GM19043 (cell line): ENCODE data around the gene KLF16.
"Not testable (repeated sequence)": the region's sequence is repeated elsewhere in the genome, so short reads cannot be mapped to it uniquely, and the experiment has no call there.

Experiments
- ATAC-seq: cut with Tn5 transposase; IDR thresholded peaks from one replicate; pipeline ENCODE4 v1.9.1; 2021; ENCODE audit warnings: low read depth; ENCODE audit not compliant: unreplicated experiment

KLF16 gene

GRCh38 chr19:1884719-1885334 is 21.4 kb upstream of the KLF16 start:
- no peak for ATAC-seq

DNA sequence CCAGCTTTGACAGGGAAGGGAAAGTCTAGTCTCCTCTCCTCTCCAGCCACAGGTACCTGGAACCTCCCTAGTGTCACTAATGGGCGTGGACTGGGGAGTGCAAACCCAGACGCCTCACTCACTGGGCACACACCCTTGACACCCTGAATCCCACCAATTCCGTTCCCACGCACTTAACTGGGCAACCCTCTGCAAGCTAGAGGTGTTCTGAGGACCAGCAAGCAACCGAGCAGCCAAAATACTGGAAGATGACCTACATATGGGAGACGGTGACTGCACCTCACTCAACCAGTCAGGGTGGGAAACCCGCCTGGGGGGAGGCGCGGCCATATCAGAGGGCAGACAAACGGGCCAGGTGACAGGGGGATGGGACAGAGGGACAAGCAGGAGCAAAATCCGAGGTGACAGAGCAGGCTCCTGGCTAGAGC is 20.9 kb upstream of the KLF16 start:
- ATAC-seq, result no peak

GRCh38 chr19:1883784-1884183 is 20.4 kb upstream of the KLF16 start:
- ATAC-seq, result no peak

DNA sequence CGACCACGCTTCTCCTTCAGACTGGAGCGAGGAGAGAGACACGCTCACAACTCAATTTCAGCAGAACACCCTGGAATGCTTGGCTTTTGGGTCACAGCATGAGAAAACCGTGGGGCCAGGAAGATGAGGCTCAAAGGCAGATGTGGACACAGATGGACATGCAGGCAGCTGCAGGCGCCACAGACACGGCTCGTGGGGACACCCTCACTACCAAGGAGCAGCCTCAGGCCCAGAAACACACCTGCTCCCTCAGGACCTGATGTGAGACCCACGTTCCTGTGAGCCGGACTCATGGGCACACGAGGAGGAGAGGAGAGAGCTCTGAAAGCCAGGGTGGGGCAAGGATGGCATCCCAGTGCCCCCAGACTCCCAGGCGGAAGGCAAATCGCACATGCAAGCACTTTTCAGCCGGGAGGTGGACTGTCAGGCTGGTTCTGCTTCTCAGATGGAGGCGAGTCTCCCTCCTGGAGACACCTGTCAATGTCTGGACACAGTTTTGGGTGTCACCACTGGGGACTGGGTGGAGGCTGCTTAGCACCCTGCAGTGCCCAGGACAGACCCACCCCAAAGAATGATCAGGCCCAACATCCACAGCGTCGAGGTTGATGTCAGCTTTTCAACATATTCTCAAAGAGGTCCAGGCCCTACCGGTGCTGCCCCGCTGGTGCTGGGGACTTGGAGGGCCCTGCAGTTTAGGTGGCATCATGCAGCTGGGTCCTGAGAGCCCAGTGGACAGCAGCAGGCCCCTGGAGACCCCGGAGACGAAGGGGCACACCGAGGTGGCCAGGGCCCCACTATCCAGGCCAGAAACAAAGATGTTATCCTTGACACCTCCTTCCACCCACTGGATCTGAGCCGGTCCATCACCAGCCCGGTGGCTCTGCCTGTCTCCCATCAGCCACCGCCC is 19.7 kb upstream of the KLF16 start:
- no peak for ATAC-seq

- ATAC-seq, result no peak
Measured at GRCh38 chr19:1882089-1882785, 18.9 kb upstream of the KLF16 start.

GRCh38 chr19:1881393-1882088 is 18.2 kb upstream of the KLF16 start:
- not testable (repeated sequence) for ATAC-seq

GRCh38 chr19:1880611-1881392 is 17.4 kb upstream of the KLF16 start:
- ATAC-seq, result no peak

DNA sequence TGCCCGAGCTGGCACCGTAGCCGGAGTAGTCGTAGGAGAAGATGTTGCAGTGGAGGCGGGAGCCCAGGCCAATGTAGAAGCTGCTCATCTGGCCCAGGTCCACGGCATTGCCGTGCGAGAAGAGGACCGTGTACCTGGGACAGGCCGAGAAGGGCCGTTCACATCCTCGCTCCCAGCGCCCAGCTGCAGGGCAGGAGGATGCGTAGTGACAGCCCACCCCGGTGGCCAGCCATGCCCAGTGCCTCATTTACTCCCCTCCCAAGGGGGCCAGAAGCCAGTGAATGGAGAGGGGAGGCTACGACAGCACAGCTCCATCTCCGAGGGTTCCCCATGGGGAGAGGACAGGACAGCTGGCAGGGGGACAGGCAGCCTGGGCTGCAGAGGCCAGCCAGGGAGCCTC is 16.6 kb upstream of the KLF16 start:
- ATAC-seq, result not testable (repeated sequence)

DNA sequence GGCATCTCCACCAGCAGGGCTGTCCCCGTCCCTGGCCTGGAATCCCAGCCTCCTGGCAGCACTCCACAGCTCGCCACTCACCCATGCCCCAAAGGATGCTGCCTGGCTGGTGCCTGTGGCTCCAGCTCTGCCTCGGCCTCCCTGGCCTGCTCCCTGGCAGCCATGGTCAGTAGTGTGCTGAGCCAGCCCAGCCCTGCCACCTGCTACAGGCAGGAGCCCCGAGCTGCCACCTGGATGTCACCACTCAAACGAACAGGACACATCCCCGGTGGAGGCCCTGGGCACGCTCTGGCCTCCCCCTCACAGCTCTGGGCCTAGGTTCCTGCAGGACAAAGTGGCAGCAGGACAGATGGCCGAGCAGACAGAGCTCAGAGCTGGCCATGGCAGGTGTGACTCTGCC is 15.2 kb upstream of the KLF16 start:
- ATAC-seq, result not testable (repeated sequence)

GRCh38 chr19:1877280-1877660 is 13.9 kb upstream of the KLF16 start:
- not testable (repeated sequence) for ATAC-seq

- ATAC-seq, result not testable (repeated sequence)
Measured at GRCh38 chr19:1876496-1877279, 13.3 kb upstream of the KLF16 start.

DNA sequence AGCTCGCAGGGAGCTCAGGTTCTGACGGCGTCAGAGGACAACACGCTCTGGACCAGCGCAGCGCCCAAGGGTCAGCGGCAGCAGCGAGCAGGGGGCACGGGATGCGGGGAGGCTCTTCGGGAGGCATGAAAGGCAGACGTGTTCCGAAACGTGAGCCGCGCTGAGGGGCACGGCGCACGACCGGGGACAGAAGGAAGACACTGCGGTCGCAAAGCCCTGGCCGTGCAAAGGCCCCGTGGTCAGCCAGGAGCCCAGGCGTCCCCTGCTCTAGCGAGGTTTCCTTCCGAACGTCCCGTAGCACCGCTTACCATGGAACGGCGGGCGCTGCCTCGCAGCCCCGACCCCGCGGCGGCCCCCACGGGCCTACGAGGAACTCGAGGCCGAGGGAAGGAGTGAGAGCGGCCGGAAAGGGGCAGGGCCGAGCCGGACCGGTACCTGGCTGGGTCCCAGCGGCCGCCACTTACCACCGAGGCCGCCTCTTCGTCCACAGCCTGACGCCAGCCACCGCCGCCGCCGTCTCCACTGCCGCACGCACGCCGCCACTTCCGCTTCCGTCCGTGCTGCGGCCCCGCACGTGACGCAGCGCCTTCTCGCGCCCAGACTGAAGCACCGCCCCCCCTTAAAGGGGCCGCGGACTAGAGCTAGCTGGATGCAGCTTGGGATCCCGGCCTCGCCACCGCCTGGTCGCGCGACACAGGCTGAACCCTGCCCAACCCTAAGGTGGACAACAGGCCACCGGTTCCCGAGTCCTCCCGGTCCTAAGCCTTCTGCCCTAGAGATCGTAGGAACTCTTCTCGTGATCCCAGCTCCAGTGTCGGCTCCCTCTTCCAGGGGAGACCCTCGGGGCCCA is 12.5 kb upstream of the KLF16 start:
- ATAC-seq, result peak; percentile 92

GRCh38 chr19:1875265-1875645 is 11.9 kb upstream of the KLF16 start:
- not testable (repeated sequence) for ATAC-seq

- ATAC-seq, result no peak
Measured at GRCh38 chr19:1874554-1875185, 11.3 kb upstream of the KLF16 start.

- no peak for ATAC-seq
Measured at GRCh38 chr19:1873524-1874473, 10.4 kb upstream of the KLF16 start.

GRCh38 chr19:1872807-1873523 is 9.6 kb upstream of the KLF16 start:
- no peak for ATAC-seq
